Activated CD8-positive, alpha-beta memory T cell treated with anti-CD3 and anti-CD28 coated beads for 1 hour (primary cell): ENCODE measurements around the gene CCNB1IP1.
A peak's percentile ranks its signal among the peaks of the same experiment; 100 is the strongest.
"Not testable (repeated sequence)": the region's sequence is repeated elsewhere in the genome, so short reads cannot be mapped to it uniquely, and the experiment has no call there.

Source experiments
- DNase-seq, 2 donors: peaks; one replicate each; pipeline ENCODE4 v3.0.0-alpha.2; 2020; ENCODE audit warnings: low read depth in 1 of 2; ENCODE audit errors: extremely low read depth in 1 of 2

Gene CCNB1IP1

GRCh38 chr14:20333494-20333841 lies 389 bp upstream of the CCNB1IP1 start:
- no peak for DNase-seq

- no peak for DNase-seq
Observed at GRCh38 chr14:20332431-20332787, 670 bp downstream of the CCNB1IP1 start.

GRCh38 chr14:20331053-20331613 lies 1.9 kb downstream of the CCNB1IP1 start:
- no peak for DNase-seq

GRCh38 chr14:20329355-20329754 lies 3.7 kb downstream of the CCNB1IP1 start:
- DNase-seq = no peak

GRCh38 chr14:20328705-20329104 lies 4.4 kb downstream of the CCNB1IP1 start:
- DNase-seq = no peak

GRCh38 chr14:20327005-20327869 lies 5.8 kb downstream of the CCNB1IP1 start:
- DNase-seq = no peak

- DNase-seq = no peak
Observed at GRCh38 chr14:20317720-20318119, 15.4 kb downstream of the CCNB1IP1 start.

GRCh38 chr14:20314026-20314425 lies 19.1 kb downstream of the CCNB1IP1 start:
- no peak for DNase-seq

- DNase-seq = no peak
Observed at GRCh38 chr14:20306079-20306423, 27.0 kb downstream of the CCNB1IP1 start.

- peak; percentile 77 to 88 for DNase-seq
Observed at GRCh38 chr14:20305265-20306078, 27.6 kb downstream of the CCNB1IP1 start, which contains the start of gene TTC5. TTC5 (minus strand) TSS chr14:20305951; CDS start chr14:20305937, 14 bp downstream.

- DNase-seq = no peak
Observed at GRCh38 chr14:20302042-20302755, 30.9 kb downstream of the CCNB1IP1 start.

- DNase-seq = no peak
Observed at GRCh38 chr14:20295067-20295466, 38.0 kb downstream of the CCNB1IP1 start.

GRCh38 chr14:20294636-20295035 lies 38.4 kb downstream of the CCNB1IP1 start:
- DNase-seq = no peak

GRCh38 chr14:20281998-20282397 lies 51.1 kb downstream of the CCNB1IP1 start:
- not testable (repeated sequence) for DNase-seq

GRCh38 chr14:20280265-20280664 lies 52.8 kb downstream of the CCNB1IP1 start:
- not testable (repeated sequence) for DNase-seq

GRCh38 chr14:20278414-20278813 lies 54.7 kb downstream of the CCNB1IP1 start:
- DNase-seq = no peak

GRCh38 chr14:20277409-20277808 lies 55.7 kb downstream of the CCNB1IP1 start:
- no peak for DNase-seq

GRCh38 chr14:20274062-20274461 lies 59.0 kb downstream of the CCNB1IP1 start:
- DNase-seq = no peak

- DNase-seq = not testable (repeated sequence)
Observed at GRCh38 chr14:20264361-20264760, 68.7 kb downstream of the CCNB1IP1 start.

GRCh38 chr14:20262642-20263128 lies 70.4 kb downstream of the CCNB1IP1 start:
- DNase-seq = no peak
